G401.6 (cell line): ENCODE results near the gene CETP.
"Not testable (repeated sequence)": the region's sequence is repeated elsewhere in the genome, so short reads cannot be mapped to it uniquely, and the experiment has no call there.

Experiments
- FAIRE-seq: peaks from 2 replicates; lab custom pipeline; 2012; peaks lifted over from hg19 to GRCh38; lab: Jason Lieb, UNC

CETP gene

DNA sequence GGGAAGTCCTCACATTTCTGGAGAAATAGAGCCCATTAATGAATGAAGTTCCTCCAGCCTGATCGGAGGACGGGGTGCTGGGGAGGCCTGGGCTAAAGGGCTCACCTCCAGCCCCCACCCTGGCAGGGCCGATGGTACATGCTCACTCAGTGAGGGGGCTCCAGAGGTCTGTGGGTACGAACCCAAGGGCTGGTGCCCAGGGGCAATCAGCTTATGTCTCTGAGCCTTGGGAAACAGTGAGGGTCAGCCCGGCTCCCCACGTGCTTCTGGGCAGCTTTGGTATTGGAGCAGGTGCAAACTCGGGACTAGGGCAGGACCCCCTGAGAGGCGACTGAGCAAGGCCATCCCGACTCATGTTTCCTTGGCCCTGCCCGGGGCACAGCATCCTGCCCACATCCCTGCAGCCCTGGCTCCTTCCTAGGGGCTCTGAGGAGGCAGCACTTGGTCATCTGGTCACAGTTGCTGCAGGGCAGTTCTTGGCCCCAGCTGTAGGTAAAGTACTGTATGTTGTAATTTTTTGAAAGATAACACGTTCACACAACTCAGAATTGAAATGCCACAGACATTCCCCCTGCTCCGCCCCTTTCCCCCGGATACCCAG, 969 bp upstream of the CETP start:
- no peak for FAIRE-seq

DNA sequence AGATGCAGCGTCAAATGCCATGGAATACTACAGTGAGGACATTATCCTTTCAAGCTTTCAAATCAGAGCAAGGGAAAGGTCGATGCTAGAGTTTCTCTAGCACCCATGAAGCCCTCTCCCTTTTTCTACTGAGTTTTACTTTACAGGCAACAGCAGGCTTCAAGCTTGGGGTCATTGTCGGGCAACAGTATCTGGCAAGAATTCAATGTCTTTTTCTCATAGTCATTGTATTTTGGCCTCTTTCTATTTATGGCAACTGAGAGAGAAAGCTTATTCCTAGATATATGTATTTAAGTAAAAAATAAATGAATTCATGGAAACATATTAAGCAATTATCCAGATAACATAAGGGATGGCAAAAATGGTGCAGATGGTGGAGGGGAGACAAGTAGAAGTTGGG, 364 bp upstream of the CETP start:
- no peak for FAIRE-seq

DNA sequence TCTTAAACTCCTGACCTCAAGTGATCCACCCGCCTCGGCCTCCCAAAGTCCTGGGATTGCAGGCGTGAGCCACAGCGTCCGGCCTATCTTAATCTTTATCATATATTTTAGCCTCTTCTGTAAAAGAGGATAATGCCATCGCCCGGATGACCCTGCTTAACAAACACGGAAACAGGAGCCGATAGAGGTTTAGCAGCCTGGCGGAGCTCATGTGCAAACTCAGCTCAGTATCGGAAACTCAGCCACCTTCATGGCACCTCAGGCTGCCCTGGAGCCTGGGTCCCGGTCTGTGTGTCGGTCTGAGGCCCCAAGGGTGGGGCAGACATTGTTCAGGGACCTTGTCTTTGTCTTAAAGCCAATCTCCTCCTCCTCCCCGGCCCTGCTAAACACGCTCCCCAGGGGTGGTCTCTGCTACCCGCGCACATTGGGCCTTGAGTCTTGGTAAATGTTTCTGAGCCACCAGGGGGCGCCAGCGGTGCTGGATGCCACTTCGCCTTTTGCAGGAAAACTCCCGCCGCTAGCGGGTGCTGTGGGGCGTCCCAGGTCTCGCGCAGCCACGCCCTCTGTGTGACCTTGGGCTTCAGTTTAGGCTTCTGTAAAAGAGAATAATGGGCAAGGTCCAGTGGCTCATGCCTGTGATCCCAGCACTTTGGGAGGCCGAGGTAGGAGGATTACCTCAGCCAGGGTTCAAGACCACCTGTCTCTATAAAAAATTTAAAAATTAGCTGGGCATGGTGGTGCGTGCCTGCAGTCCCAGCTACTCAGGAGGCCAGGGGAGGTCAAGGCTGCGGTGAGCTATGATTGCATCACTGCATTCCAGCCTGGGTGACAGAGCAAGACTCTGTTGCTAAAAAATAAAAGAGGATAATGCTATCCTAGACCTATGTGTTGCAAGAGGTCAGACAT, 2.7 kb downstream of the CETP start:
- FAIRE-seq, result no peak

DNA sequence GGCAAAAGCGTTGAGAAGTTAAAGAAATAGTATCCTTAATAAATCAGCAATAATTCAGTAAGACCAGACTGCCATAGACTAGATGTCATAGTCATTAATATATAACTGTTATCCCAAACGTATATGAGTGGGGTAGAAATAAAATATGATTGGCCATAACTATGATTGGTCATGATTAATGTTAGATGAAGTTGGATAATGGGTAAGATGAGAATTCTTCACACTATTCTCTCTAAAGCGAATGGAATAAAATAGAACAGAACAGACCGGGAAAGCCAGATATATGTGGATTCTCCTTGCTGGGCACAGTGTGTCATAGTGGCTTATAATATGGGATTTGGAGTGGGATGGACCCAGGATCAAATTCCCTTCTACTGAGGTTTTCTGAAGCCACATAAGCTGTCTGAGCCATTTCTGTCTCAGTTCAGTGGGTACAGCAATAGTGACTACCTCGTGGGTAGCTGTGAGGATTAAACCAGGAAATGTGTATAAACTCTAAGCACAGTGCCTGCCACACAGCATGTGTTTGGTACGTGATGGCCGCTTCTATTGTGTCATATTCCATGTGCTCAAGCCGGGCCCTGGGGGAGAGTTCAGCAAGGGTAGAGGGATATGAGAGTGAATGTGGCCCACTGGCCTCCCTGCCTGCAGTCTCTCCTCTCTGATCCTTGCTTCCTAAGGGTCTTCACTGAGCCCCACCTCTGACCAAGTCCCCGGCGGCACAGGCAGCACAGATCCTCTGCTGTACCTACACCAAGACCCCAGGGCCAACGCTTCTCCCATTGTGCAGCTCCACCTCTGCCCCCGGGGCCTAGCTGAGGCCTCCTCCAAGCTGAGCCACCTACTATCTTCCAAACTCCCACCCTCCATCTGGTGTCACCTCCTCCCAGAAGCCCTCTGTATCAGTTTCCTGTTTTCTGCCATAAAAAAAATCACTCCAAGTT, 3.7 kb downstream of the CETP start:
- no peak for FAIRE-seq

DNA sequence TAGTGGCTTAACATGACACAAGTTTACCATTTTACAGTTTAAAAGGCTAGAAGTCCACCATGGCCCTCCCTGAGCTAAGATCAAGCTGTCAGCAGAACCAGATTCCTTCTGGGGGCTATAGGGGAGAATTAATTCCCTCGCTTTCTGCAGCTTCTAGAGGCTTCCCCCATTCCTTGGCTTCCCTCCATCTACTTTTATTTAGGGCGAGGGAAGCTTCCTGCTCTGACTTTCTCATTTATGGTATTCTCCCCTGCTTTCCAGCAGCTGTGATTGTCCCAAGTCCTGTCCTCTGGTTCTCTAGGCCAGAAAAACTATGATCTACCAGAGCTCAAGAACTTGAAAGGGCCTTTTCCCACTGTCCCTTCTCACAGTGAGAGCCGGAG, 4.3 kb downstream of the CETP start:
- FAIRE-seq, result no peak

DNA sequence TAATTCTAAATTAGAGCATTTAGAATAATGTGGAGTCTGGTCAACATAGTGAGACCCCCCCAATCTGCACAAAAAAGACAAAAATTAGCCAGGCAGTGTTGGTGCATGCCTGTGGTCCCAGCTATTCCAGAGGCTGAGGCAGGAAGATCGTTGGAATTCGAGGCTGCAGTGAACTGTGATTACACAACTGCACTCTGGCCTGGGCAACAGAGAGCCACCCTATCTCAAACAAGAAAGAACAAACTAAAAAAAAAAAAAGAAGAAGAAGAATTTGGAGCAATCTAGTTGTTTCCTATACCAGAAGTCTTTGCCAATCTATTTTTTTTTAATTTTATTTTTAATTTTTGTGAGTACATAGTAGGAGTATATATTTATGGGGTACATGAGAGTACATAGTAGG, 6.0 kb downstream of the CETP start:
- FAIRE-seq, result no peak

DNA sequence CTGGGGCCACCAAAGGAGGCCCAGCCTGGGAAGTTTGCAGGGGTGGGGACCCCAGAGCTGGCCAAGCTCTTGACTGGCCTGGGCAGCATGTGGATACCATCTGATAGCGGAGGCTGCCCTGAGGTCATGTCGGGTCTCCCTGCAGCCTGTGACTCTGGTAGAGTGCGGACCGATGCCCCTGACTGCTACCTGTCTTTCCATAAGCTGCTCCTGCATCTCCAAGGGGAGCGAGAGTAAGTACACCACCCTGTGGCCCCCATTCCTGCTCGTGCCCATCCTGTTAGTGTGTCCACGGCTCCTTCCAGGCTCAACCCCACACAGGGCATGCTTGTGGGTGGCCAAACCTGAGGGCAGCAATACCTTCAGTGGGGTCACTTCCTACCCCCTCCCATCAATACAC, 8.0 kb downstream of the CETP start:
- FAIRE-seq, result no peak

DNA sequence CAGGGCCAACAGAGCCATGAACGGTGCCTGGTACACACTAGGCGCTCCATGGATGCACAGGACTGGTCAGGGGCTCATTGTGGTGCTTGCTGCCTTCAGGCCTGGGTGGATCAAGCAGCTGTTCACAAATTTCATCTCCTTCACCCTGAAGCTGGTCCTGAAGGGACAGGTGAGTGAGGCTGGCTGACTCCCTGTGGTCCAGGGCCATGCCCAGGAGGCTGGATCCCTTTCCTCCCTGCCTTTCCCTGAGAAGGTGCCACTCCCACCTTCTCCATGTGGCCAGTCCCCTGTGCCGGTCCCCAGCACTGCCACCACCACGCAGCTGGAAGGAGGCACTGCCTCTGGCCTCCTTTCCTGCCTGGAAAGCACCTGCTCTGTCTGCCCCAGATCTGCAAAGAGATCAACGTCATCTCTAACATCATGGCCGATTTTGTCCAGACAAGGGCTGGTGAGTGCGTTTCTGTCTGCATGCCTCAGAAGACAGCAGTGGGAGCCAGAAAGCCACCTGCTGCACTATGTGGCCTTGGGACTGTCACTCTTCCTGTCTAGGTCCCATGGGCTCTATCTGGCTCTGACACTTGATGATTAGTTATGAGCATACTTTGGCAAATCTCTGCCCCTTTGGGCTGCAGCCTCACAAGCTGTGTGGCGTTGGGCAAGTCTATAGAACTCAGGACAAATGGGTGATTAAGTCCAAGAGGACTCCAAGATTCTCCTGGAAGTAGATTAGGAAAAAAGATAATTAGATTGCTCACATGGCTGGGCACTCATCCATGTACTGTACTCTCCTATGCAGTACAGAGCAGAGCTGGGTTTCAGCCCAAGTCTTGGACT, 9.4 kb downstream of the CETP start:
- no peak for FAIRE-seq

DNA sequence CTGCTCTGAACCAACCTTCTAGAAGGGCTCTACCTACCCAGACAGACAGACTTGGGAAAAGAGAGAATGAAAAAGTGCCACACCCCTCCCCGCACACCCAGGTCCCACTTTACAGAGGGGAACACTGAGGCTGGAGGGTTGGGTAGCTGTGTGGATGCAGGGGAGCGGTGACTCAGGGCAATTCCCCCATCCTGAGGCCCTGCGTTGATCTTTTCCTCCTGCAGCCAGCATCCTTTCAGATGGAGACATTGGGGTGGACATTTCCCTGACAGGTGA, 10.0 kb downstream of the CETP start:
- FAIRE-seq, result no peak

DNA sequence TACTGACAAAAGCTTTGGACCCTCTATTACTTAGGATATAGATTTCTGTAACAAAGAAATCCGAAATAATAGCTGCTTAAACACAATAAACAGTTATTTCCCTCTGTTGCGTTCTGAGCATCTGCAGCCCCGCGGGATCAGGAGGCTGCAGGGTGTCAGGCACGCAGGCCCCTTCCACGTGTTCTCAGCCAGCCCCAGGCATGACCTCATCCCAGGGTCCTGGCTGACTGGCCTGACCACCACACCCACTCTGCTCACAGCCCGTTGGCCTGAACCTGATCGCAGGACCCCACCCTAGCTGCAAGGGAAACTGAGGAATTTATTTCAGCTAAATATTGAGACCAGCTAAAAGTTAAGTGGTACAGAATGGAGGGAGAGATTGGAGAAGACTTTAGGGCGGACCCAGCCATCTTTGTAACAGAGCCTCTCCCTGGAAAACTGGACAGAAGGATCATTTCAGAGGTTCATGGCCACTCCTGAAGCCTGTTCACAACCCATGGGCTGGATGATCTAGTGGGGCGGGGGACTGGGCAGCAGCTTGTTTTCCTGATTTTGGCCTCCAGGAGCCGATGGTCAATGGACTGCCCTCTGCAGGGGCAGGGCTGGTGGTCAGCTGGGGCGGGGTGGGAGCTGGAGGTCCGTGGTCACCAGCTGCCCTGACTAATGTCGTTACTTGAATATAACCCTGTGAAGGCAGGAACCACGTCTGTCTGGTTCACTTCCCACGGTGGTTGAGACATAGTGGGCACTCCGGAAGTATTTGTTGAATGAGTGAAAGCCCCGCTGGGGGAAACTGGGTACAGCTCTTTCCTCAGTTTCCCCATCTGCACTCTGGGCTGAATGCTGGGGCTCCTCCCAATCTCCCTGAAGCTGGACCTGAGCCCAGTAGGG, 10.9 kb downstream of the CETP start:
- no peak for FAIRE-seq

DNA sequence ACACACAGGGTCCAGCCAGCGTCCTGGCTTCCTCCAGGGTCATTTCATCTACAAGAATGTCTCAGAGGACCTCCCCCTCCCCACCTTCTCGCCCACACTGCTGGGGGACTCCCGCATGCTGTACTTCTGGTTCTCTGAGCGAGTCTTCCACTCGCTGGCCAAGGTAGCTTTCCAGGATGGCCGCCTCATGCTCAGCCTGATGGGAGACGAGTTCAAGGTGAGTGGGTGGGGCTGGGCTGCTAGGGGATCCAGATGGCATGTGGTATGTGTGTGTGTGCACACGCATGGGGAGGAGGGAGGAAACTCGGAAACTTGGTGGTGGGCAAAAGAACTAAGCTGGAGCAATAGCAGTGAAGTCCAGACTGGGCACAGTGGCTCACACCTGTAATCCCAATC, 11.5 kb downstream of the CETP start:
- FAIRE-seq, result no peak

DNA sequence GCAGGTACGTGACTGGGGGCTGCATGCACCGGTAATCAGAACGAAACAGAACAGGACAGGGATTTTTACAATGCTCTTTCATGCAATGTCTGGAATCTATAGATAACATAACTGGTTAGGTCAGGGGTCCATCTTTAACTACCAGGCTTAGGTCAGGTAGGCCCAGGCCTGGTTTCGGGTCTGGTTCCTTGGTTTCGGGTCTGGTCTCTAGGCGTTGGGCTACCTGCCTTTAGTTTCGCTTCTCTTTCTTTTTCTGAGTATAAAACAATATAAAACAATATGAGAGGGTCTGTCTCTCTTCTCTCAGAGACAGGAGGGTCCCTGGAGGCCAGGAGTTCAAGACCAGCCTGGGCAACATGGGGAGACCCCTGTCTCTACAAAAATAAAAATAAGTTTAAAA, 12.1 kb downstream of the CETP start:
- not testable (repeated sequence) for FAIRE-seq

DNA sequence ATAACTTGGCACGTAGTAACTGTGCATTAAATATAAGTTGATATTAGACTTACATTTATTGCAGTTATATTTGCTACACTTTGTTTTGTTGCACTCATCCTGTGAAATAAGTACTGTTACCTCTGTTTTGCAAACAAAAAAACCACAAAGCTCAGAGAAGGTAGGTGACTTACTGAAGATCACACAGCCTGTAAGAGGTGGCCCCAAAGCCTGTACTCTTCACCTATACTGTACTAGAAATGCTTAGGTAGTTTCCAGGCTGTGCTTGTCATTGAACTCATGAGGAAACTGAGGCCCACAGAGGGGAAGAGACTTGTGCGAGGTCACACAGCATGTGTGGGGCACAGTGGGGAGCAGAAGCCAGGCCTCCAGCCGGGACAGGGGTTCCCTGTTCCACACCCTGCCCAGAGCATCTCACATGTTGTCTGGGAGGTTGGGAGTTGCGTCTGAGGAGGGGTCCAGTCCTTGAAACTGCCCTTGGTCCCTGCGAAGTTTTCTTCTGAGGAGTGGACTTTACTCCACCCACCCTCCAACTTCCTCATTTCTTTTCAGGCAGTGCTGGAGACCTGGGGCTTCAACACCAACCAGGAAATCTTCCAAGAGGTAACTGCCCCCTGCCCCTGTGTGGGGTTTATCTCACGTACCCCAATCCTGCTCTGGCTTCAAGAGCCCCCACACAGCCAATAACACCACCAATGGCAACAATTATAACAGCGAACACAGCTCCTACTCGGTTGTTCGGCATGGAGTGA, 13.0 kb downstream of the CETP start:
- no peak for FAIRE-seq

DNA sequence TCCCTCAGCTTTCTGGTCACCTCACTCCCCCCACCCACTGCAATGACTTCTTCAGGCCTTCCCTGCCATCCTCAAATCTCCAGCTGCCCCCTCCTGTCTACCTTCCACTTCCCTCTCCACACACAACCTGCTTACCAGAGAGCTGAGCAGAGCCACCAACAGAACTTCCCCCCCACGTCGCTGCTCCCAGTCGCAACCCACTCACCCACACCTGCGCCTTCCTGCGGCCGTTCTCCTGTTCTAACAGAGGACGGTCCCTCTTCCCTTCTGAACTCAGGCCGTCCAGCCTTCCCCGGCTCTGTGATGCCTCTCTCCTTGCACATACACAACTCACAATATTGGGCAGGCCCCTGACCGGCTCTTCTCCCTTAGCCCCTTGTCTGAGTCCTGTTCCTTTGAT, 14.0 kb downstream of the CETP start:
- no peak for FAIRE-seq

DNA sequence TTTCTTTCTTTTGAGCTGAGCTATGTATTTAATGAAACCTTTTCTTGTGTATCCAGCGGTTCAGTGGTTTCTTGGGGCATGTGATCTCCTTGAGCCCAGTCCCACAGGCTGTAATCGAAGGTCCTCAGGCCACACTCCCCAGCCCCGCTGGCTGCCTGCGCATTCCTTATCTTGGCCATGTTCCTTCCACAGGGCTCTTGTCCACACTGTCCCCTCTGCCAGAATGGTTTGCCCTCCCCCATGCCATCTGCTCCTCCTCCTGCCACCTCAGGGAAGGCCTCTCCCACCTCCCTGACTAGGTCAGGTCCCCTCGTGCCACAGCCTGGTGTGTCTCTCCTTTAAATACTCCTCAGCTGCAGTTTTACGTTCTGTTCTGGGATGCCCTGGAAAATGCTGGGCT, 15.5 kb downstream of the CETP start:
- FAIRE-seq, result no peak

DNA sequence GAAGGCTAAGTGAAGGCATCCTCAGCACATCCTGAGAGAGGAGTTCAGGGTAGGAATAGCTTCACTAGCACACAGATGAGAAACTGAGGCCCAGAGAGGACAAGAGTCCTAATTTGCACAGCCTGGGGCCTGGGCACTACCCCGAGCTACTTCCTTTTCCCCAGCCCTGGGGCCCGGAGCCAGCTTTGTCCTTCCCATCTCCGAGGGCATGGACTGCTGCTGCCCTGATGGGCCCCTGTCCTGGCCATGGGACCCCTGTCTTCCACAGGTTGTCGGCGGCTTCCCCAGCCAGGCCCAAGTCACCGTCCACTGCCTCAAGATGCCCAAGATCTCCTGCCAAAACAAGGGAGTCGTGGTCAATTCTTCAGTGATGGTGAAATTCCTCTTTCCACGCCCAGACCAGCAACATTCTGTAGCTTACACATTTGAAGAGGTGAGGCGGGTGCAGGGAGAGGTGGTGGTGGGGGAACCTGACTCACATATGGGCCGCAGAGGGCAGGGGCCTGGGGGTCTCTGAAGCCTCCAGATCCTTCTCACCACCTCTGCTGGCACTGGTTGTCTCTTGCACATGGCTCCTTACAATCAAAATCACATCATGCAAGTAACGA, 16.2 kb downstream of the CETP start:
- no peak for FAIRE-seq

DNA sequence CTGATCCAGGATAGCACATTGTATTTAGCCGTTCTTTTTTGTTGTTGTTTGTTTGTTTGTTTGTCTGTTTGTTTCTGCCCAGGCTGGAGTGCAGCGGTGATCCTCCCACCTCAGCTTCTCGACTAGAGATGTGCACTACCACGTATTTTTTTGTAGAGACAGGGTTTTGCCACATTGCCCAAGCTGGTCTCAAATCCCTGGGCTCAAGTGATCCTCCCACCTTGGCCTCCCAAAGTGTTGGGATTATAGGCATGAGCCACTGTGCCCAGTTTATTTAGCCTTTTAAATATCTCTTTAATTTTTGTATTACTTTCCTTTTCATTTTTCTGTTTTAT, 18.4 kb downstream of the CETP start:
- FAIRE-seq, result no peak

DNA sequence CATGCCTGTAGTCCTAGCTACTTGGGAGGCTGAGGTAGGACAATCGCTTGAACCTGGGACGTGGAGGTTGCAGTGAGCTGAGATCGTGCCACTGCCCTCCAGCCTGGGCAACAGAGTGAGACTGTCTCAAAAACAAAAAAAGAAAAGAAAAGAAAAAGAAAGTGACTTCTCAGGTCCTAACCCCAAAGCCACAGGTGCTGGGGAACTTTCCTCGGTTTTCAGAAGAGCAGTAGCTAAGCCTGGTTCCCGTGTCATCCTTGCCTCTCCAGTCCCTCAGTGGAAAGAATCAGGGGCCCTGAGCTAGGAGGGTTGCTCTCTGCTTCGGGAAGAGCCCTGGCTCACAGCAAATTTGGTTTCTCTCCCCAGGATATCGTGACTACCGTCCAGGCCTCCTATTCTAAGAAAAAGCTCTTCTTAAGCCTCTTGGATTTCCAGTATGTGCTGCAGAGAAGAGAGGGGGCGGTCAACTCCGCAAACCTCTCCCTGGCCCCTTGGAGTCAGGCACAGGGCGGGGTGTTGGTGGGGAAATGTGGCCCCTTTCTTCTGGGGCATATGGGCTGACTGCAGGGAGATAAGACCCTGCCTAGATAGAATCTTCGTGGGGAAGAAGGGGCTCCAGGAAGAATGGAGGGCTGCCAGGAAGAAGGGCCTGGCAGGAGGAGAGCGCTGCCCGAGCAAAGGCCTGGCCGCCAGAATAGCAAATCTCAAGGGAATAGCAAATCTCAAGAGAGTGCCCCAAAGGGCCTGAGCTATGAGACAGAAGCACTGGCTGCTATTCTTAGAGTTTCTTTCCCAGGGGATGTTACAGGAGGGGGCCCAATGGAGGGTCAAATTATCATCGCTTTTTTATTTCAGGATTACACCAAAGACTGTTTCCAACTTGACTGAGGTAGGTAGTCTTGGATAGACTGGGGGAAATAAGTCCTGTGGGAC, 19.3 kb downstream of the CETP start:
- no peak for FAIRE-seq

DNA sequence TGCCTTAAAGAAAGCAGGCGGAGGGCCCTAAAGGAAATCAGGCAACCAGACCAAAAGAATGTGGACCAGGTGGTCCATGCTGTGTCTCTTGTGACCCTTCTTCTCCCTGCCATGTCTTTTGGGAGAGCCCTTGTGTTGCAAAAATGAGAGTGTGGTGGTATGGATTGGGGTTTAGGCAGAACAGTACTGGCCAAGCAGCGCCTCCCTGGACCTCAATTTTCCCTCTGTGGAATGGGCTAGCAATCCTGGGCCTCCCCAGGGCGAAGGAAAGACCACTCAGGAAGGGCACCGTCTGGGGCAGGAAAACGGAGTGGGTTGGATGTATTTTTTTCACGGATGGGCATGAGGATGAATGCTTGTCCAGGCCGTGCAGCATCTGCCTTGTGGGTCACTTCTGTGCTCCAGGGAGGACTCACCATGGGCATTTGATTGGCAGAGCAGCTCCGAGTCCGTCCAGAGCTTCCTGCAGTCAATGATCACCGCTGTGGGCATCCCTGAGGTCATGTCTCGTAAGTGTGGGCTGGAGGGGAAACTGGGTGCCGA, 20.1 kb downstream of the CETP start:
- FAIRE-seq, result no peak
